ENCODE data around the gene PDCL3.

DNA sequence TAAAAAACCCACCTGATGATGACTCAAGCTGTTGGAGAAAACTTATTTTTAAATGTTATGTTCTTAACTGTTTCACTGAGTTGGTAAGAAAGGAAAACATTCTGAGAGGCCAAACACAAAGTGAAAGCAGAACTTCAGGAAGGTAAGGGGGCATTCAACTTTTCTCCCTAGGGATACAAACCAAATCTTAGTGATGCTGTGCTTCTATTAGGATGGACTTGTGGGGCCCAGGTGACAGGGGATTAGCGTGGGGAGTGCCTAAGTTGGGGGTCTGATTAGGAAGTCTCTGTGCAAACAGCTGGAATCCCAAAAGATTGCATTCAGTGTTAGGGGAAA is 18.5 kb downstream of the PDCL3 start:
- TF ChIP-seq POLR2A (IDR thresholded peaks at IDR 0.05; ENCODE audit: low read depth, low read length) (no peak), POLR2AphosphoS5 (IDR thresholded peaks at IDR 0.05; ENCODE audit: low read depth, low read length) (no peak), TAF1 (IDR thresholded peaks at IDR 0.05; ENCODE audit: low read depth, low read length) (no peak), PAX5 (IDR thresholded peaks at IDR 0.05; ENCODE audit: insufficient read depth, low read length, severe bottlenecking) (no peak), SPI1 (IDR thresholded peaks at IDR 0.05; ENCODE audit: low read depth, low read length) (no peak), POU2F2 (IDR thresholded peaks at IDR 0.05; ENCODE audit: low read depth, low read length) (no peak)

Data from GM12891 (cell line).